CD4-positive, alpha-beta T cell treated with Interleukin-21 for 1 hour (primary cell): ENCODE measurements around the gene TBXAS1.

Experiments used
- DNase-seq: peaks from one replicate; pipeline ENCODE4 v3.0.0-alpha.2; 2020

Gene TBXAS1

GRCh38 chr7:139953229-139953628 is 124.2 kb downstream of the TBXAS1 start:
- no peak for DNase-seq

GRCh38 chr7:139955109-139955820 is 126.2 kb downstream of the TBXAS1 start:
- DNase-seq: no peak

GRCh38 chr7:139958599-139959284 is 129.7 kb downstream of the TBXAS1 start:
- DNase-seq: no peak

- no peak for DNase-seq
Observed at GRCh38 chr7:139959285-139959628, 130.2 kb downstream of the TBXAS1 start.

- DNase-seq: no peak
Observed at GRCh38 chr7:139959718-139960117, 130.7 kb downstream of the TBXAS1 start.

- no peak for DNase-seq
Observed at GRCh38 chr7:139960157-139960556, 131.1 kb downstream of the TBXAS1 start.

- DNase-seq: no peak
Observed at GRCh38 chr7:139965942-139966628, 137.0 kb downstream of the TBXAS1 start.

GRCh38 chr7:139966949-139967348 is 137.9 kb downstream of the TBXAS1 start:
- no peak for DNase-seq

GRCh38 chr7:139968931-139969330 is 139.9 kb downstream of the TBXAS1 start:
- no peak for DNase-seq

- no peak for DNase-seq
Observed at GRCh38 chr7:139972029-139972428, 143.0 kb downstream of the TBXAS1 start.

GRCh38 chr7:139973101-139974050 is 144.3 kb downstream of the TBXAS1 start:
- no peak for DNase-seq

GRCh38 chr7:139974179-139974811 is 145.2 kb downstream of the TBXAS1 start:
- no peak for DNase-seq

- no peak for DNase-seq
Observed at GRCh38 chr7:139976055-139976837, 147.2 kb downstream of the TBXAS1 start.

GRCh38 chr7:139976838-139977656 is 148.0 kb downstream of the TBXAS1 start:
- no peak for DNase-seq

- DNase-seq: no peak
Observed at GRCh38 chr7:139981511-139981895, 152.4 kb downstream of the TBXAS1 start.

- no peak for DNase-seq
Observed at GRCh38 chr7:139982927-139983920, 154.2 kb downstream of the TBXAS1 start.

GRCh38 chr7:139984642-139985539 is 155.8 kb downstream of the TBXAS1 start:
- no peak for DNase-seq

- no peak for DNase-seq
Observed at GRCh38 chr7:139985811-139986210, 156.7 kb downstream of the TBXAS1 start.
